CD4-positive, alpha-beta T cell treated with Interleukin-12 subunit alpha and Interleukin-12 subunit beta, for 1 hour (primary cell): ENCODE data around the gene USP34.
"Not testable (repeated sequence)": the region's sequence is repeated elsewhere in the genome, so short reads cannot be mapped to it uniquely, and the experiment has no call there.

Source experiments
- DNase-seq: peaks from one replicate; pipeline ENCODE4 v3.0.0-alpha.2; 2020

USP34 gene

GRCh38 chr2:61244694-61245093 lies 226.2 kb downstream of the USP34 start:
- no peak for DNase-seq

GRCh38 chr2:61241266-61241665 lies 229.6 kb downstream of the USP34 start:
- DNase-seq = no peak

GRCh38 chr2:61238219-61239012 lies 232.5 kb downstream of the USP34 start:
- DNase-seq = no peak

GRCh38 chr2:61235716-61236115 lies 235.2 kb downstream of the USP34 start:
- no peak for DNase-seq

GRCh38 chr2:61233581-61233980 lies 237.3 kb downstream of the USP34 start:
- no peak for DNase-seq

GRCh38 chr2:61229936-61230335 lies 241.0 kb downstream of the USP34 start:
- DNase-seq = no peak

GRCh38 chr2:61222567-61222966 lies 248.3 kb downstream of the USP34 start:
- DNase-seq = no peak

GRCh38 chr2:61221819-61222218 lies 249.1 kb downstream of the USP34 start:
- DNase-seq = no peak

- no peak for DNase-seq
Measured at GRCh38 chr2:61220768-61221167, 250.1 kb downstream of the USP34 start.

- DNase-seq = no peak
Measured at GRCh38 chr2:61218817-61219170, 252.1 kb downstream of the USP34 start.

GRCh38 chr2:61218076-61218816 lies 252.6 kb downstream of the USP34 start:
- DNase-seq = no peak

- no peak for DNase-seq
Measured at GRCh38 chr2:61214171-61214570, 256.7 kb downstream of the USP34 start.

GRCh38 chr2:61210332-61210981 lies 260.4 kb downstream of the USP34 start:
- no peak for DNase-seq

GRCh38 chr2:61205132-61205531 lies 265.8 kb downstream of the USP34 start:
- no peak for DNase-seq

- DNase-seq = no peak
Measured at GRCh38 chr2:61196671-61197070, 274.2 kb downstream of the USP34 start.

GRCh38 chr2:61194646-61195045 lies 276.2 kb downstream of the USP34 start:
- DNase-seq = not testable (repeated sequence)

GRCh38 chr2:61193670-61194561 lies 277.0 kb downstream of the USP34 start:
- peak; percentile 16 for DNase-seq

- no peak for DNase-seq
Measured at GRCh38 chr2:61187085-61187484, 283.8 kb downstream of the USP34 start.

- DNase-seq = no peak
Measured at GRCh38 chr2:61185231-61185728, 285.6 kb downstream of the USP34 start.

GRCh38 chr2:61184263-61184662 lies 286.6 kb downstream of the USP34 start:
- no peak for DNase-seq

GRCh38 chr2:61183795-61184194 lies 287.1 kb downstream of the USP34 start:
- DNase-seq = no peak

GRCh38 chr2:61182059-61182383 lies 288.9 kb downstream of the USP34 start:
- no peak for DNase-seq
